Endometrium (tissue), 2 donors: ENCODE results near the gene ZNF211.
A peak's percentile ranks its signal among the peaks of the same experiment; 100 is the strongest.

Source experiments
- FAIRE-seq: peaks from 2 replicates; lab custom pipeline; 2012; peaks lifted over from hg19 to GRCh38; lab: Jason Lieb, UNC
- donor health status: control.
- donor health status: control.

ZNF211 gene

GRCh38 chr19:57632987-57633831 is at the start of gene ZNF211:
Gene ZNF211, plus strand, starts transcription at chr19:57633168. Its CDS starts 179 bp downstream, at chr19:57633347.
- peak; percentile 95 for FAIRE-seq

- FAIRE-seq, result peak; percentile 93
Observed at GRCh38 chr19:57583521-57584416, 49.2 kb upstream of the ZNF211 start, which contains the start of gene ZIK1. Gene ZIK1, plus strand, starts transcription at chr19:57584145. Its CDS starts 212 bp downstream, at chr19:57584357.

DNA sequence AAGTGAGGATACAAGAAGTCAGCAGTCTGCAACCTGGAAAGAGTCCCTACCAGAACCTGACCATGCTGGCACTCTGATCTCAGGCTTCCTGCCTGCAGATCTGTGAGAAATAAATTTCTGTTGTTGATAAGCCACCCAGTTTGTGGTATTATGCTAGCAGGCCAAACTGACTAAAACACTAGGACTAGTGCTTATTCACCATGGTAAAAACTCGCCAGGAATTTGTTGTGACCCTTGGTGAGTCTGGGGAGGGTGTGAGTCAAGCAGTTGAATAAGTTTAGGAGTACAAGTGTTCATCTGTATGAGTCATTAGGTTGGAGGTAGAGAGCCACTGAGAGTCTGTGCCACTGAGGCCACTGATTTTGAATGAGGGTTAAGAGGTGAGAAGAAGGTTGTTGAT is 45.4 kb upstream of the ZNF211 start:
- FAIRE-seq, result no peak

GRCh38 chr19:57599377-57599760 is 33.6 kb upstream of the ZNF211 start:
- no peak for FAIRE-seq

DNA sequence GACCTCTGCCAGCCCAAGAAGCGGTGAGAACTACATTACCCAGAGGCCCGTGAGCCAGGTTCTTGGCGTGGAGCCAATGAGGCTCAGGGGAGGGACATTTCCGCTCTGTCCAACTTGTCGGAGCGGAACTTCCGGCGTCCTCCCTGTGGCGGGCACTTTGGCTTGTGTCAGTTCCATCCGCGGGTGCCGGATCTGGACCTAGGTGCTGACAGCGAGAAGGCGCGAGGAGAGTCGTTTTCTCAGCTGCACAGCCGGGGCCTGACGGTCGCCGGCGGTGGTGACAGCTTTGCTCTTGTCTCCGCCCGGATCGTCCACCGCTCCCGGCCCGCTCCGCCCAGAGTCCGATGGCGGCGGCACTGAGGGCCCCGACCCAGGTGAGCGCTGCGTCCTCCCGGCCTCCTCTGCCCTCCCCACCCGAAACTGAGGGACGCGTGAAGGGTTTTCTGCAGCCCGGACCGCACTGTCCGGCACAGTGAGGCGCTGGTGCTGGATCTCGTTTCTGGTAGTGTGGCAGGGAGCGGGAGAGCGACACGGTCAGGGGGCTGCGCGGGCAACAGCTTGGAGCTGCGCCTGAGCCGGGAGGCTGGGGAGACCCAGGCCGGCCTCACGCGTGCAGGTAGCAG is 33.1 kb upstream of the ZNF211 start, which contains the start of gene ZNF530:
Gene ZNF530, plus strand, starts transcription at position 125 of the 623 bp plus-strand sequence. CDS start 4,461 bp downstream, outside the sequence.
- peak; percentile 60 for FAIRE-seq

DNA sequence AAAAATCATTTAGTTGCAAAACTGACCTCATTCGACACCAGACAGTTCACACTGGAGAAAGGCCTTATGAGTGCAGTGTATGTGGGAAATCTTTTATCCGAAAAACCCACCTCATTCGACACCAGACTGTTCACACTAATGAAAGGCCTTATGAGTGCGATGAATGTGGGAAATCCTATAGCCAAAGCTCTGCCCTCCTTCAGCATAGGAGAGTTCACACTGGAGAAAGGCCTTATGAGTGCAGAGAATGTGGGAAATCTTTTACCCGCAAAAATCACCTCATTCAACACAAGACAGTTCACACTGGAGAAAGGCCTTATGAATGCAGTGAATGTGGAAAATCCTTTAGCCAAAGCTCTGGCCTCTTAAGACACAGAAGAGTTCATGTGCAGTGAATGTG is 26.0 kb upstream of the ZNF211 start:
- no peak for FAIRE-seq

DNA sequence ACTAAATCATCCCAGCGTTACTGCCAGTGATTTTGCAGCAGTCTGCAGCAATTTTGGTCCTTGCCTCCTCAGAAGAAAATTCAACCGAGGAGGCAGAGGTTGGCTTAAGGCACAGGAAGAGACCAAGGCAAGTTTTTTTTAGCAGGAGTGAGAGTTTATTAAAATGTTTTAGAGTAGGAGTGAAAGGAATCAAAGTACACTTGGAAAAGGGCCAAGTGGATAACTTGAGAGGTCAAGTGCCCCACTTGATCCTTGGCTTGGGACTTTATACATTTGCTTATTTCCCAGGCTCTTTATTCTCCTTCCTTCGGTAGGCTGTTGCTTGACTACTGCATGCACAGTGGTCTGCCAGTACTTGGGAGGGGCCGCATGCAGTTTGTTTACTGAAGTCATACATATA is 21.9 kb upstream of the ZNF211 start:
- FAIRE-seq, result no peak

- peak; percentile 4 for FAIRE-seq
Observed at GRCh38 chr19:57613941-57614743, 18.8 kb upstream of the ZNF211 start, which contains the start of gene ZNF134. Gene ZNF134, plus strand, starts transcription at chr19:57614242. Its CDS starts 5,227 bp downstream, at chr19:57619469.

DNA sequence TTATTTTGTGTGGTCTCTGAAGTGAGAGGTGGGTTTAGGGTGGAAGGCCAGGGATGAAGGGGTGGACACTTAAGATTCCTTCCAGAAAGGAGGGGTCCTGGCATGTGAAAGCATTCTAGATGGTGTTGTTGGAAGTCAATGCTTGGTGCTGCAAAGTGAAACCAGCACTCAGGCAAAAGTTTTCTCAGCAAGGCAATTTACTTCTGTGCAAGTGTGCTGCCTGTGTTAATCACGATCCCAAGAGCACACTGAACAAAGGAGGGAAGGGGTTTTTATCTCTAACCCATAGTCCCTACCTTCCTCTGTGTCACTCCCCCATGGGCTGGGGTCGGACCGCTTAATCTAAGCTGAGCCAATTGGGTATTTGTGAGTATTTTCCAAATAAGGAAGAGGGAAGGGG is 17.6 kb upstream of the ZNF211 start:
- no peak for FAIRE-seq

GRCh38 chr19:57620673-57621348 is 12.2 kb upstream of the ZNF211 start:
- no peak for FAIRE-seq

DNA sequence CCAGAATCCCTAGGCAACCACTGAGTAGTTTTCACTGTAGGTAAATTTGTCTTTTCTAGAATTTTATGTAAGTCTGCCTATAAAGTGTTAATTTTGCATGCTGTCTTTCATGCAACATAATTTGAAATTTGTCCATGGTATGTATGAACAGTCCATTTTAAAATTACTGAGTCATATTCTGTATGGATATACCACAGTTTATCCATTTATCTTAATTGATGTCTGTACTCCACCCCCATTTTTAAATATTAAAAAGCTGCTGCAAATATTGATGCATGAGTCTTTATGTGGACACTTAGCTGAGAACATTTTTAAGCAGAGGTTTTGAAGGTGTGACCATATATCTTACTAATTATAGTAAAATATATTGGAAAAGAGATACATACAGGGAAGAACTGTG is 9.9 kb upstream of the ZNF211 start:
- FAIRE-seq, result no peak

DNA sequence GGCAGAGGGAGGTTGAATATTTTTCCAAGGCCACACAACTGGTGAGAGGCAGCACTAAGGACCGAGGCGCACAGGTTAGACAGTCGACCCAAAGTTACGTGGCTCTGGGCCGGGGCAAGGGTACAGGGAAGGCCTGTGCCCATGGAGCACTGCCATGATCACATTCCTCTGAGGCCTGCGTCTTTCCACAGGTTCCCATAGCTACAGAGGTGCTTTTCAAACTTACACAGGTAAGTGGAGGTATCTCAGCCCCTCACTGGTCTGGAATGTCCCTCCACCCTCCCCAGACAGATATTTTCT is 814 bp downstream of the ZNF211 start:
- FAIRE-seq, result no peak

DNA sequence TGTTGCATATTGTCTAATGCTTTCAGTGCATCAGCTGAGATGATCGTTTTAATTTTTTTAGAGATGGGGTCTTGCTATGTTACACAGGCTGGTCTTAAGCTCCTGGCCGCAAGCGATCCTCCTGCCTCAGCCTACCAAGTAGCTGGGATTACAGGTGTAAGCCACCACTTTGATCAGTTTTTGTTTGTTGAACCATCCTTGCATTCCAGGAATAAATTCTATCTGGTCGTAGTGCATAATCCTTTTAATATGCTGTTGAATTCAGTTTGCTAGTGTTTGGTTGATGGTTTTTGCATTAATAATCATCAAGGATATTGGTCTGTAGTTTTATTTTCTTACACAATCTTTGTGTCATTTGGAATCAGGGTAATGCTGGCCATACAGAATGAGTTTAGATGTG is 4.4 kb downstream of the ZNF211 start:
- no peak for FAIRE-seq

DNA sequence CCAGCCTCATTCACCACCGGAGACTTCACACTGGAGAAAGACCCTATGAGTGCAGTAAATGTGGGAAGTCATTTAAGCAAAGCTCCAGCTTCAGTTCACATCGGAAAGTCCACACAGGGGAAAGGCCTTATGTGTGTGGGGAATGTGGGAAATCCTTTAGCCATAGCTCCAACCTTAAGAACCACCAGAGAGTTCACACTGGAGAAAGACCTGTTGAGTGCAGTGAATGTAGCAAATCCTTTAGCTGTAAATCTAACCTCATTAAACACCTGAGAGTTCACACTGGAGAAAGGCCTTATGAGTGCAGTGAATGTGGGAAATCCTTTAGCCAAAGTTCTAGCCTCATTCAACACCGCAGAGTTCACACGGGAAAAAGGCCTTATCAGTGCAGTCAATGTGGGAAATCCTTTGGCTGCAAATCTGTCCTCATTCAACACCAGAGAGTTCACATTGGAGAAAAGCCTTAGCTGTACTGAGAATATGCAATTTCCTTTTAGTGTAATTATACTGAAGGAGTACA is 8.8 kb downstream of the ZNF211 start:
- no peak for FAIRE-seq

- FAIRE-seq, result no peak
Observed at GRCh38 chr19:57642396-57643046, 9.6 kb downstream of the ZNF211 start.

GRCh38 chr19:57643734-57644133 is 10.8 kb downstream of the ZNF211 start:
- no peak for FAIRE-seq

DNA sequence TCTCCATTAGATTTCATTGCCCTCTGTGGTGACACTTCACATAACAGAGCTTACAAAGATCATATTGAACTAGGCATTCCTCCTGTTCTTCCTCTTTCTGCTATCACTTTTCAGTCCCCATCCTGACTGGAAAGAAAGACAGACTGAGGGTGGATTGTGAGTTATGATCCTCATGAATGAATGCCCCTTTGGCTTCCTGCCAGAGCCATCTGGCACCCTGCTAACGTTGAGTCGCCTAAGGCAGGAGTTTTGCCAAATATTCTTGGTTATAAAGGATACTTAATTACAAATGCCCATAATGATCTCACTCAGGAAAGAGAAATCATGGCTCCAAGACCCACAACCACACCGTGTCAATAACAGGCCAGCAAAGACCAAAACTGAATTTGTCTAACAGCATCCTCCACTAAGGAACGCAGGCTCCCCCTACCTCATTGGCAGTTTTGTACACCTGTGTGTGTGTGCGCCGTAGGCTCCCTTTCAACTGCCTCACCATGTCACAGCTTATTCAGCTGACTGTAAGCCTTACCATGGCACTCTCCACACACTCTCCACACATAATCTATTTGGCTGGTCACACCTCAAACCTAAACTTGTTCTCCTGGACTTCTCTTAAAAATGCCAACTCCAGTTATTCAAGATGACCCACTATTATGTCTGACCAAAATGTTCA is 15.5 kb downstream of the ZNF211 start:
- FAIRE-seq, result no peak

- FAIRE-seq, result no peak
Observed at GRCh38 chr19:57651654-57651996, 18.7 kb downstream of the ZNF211 start.

GRCh38 chr19:57653689-57654088 is 20.7 kb downstream of the ZNF211 start:
- no peak for FAIRE-seq

DNA sequence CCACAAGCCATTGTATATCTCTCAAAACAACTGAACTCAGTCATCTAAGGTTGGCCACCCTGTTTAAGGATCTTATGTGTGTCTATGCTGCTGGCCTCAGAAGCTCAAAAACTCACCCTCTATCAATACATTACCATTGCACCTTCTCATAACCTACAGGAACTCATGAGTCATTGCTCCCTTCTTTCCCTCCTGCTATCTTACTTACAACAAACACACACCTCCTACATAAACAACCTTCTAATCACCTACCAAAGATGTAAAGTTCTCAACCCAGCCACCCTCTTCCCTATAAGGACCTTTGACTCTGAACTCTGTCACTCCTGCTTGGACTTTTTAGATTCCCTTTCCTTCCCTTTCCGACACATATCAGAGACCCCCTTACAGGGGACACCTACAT is 22.5 kb downstream of the ZNF211 start:
- no peak for FAIRE-seq
